NCI-H82 treated with DMSO at 0.1 percent for 48 hours (cell line): ENCODE data around the gene ELOVL2.
A peak's percentile ranks its signal among the peaks of the same experiment; 100 is the strongest.
"Not testable (repeated sequence)": the region's sequence is repeated elsewhere in the genome, so short reads cannot be mapped to it uniquely, and the experiment has no call there.

Experiments
- DNase-seq: peaks from one replicate; lab custom pipeline; 2025; ENCODE audit not compliant: unreplicated experiment; lab: John Stamatoyannopoulos, UW

ELOVL2 gene

DNA sequence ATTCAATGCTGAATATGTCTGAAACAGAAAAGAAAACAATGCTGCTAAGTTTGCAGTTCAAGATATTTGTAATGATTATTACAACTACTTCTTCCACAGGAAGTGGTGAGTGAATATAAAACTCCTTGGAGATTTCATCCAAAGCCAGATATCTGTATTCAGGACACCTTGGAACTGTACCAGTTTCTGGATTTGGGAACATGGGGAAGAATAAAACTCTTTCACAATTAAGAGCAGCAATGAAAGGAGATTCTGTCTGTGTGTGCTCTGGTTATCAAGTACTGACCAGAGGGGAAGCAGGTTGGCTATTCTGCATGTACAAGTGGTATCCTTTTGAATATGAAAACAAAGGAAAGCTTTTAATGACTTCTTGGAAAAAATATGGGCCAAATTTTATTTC is 21.1 kb downstream of the ELOVL2 start:
- DNase-seq: no peak

DNA sequence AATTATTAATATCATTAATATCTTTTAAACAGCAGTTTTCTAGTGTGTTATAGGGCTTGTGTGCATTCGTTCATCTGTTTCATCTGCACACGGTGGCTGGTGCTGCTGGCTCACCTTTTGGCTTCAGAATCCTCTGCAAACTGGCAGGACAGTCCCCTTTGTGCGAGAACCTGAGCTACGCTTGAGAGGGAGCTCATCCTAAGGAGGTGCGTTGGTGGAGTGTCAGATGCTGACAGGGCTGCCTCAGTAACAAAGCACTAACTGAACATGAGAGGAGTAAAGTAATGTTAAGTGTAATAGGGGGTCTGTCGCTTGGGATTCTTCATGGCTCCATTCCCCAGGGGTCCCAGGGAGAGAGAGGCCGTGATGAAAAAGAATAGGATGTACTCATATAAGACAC is 22.4 kb downstream of the ELOVL2 start:
- no peak for DNase-seq

DNA sequence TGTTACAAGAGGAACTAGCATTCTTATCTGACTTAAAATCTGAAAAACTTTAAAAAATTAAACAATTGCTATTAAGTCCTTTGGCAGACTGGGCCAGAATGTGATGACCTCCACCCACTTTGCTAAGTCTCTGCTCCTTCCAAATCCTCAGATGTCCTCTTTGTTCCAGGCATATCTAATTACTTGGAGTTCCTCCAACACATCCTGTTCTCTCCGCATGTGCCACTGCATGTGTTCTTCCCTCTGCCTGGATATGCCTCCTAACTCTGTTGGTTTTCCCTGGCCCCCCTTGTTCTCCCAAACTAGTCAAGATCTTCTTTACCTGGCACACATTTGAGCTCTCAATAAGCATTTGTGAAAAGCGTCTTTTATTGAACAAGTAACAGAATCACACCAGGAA is 23.1 kb downstream of the ELOVL2 start:
- no peak for DNase-seq

DNA sequence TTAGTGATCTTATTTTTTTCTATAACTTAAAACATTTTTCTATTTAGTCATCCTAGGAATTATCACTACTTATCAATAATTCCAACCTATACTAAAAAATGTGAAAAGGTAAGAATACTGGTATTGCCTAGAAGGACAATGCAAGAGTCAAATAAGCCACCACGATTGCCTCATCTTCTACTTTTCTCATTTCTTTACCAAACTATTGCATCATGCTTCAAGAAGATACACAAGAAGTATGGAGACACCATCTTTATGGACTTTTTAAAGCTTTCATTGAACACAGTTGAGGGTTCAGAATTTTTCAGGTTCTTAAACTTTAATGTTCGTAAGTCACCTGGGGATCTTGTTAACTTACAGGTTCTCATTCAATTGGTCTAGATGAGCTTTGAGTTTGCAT is 25.9 kb downstream of the ELOVL2 start:
- DNase-seq: no peak

DNA sequence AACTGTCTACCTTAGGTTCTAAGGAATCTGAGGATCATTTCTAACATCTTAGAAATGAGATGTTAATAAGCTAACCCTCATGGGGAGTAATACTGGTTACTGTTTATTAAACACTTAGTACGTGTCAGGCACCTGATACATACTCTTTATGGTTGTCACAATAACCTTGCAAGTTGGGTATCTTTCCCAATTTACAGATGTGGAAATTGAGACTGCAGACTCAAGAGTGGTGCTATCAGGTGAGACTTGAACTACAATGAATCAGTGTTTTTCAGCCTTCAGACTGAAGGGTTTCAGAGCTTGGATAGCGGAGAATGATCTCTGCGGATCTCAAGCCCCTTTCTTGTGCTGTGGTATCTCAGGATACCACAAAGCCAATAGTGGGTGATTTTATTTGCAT is 27.0 kb downstream of the ELOVL2 start:
- DNase-seq: no peak

DNA sequence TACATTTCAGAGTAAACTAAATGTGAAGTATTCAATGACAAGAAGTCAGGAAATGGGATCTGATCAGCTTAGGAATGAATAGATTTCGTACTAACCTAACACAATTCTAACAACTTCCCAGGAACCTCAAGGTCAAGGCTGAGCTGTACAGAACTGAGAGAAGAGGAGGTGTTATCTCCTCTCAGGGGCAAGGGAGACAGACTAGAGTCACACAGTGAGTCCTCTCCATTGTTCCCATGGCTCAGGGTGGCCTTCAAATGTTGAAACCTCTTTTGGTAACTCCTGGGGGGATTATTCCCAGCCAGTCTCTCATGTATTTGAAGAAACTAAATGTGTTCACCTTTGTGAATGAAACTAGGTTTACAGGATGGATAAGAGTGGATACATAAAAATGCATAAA is 27.7 kb downstream of the ELOVL2 start:
- DNase-seq: no peak

DNA sequence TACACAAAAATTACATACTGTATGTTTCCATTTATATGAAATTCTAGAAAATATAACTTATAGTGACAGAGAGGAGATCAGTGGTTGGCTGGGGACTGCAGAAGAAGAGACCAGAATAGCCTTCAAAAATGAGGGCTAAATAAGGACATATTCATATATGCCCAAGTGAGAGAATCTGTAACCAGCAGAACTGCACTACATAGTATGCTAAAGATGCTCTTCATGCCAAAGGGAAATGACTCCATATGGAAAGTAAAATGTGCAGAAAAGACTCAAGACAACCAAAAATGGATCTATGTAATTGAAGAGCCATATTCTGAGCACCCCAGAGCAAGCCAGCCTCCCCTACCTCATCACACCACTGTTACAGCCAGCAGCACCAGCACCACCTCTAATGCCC is 29.0 kb downstream of the ELOVL2 start:
- no peak for DNase-seq

DNA sequence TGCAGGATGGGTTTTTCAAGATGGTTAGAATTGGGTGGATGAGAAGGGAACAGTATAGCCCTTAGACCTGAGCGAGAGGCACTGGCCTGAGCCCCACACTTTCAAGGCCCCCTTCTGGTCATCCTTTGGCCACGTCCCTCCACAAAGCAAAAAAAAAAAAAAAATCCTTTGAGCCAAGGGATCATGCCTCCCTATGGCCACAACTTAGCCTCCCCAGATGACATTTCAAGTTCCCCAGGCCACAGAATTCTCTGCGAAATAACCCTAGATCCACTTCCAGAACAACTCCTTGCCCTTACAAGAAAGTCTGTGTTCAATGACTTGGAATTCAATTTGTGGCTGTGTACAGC is 30.4 kb downstream of the ELOVL2 start:
- DNase-seq: no peak

DNA sequence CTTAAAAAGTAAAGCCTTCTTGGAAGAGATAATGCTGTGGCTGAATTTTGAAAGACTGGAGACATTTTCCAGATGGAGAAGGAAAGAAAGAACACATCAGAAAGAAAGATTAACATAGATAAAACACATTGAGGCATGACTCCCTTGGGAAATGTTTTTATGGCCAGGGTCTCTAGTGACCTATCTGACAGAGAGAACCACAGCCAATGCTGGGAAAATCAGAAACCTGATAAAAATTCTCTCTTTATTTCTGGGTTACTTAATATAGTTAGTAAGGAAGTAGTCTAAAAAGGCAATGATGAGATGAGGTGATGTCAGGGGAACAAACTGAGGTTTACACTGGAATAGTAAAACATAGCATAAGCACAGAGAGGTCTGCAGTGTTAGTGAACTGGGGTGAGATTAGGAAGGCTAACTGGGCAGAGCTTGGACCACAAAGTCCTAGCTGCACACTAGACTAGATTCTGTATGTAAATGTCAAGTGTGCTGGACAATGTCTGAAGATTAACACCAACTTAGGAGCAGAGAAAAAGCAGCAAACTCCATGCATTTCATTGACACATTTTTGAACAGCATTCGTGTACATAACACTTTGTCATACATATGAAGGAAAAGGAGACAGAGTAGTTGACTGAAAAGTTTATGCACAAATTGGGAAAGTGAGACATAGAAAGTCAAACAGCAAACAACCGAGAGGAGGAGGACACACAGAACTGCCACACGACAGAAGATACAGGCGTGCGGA is 31.0 kb downstream of the ELOVL2 start:
- no peak for DNase-seq

DNA sequence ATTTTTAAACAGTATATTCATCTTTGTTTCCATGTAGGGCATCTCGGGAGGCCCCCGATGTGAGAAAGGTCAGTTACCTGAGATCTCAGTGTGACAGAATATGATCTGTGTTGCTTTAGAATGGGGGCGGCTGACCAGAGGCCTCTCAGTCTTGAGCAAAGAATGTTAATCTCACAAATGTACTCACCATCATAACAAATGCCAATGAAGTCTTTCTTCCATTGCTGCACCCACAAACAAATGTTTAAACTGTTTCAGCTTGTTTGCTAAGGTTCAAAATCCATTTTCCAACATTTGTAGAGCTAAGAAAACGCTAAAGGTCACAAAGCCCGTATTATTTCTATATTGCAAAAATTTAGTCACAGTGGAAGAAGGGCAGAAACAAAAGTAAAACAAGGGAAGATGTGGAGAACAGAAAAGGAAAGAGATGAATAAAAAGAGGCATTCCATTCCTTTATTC is 31.8 kb downstream of the ELOVL2 start:
- DNase-seq: no peak

DNA sequence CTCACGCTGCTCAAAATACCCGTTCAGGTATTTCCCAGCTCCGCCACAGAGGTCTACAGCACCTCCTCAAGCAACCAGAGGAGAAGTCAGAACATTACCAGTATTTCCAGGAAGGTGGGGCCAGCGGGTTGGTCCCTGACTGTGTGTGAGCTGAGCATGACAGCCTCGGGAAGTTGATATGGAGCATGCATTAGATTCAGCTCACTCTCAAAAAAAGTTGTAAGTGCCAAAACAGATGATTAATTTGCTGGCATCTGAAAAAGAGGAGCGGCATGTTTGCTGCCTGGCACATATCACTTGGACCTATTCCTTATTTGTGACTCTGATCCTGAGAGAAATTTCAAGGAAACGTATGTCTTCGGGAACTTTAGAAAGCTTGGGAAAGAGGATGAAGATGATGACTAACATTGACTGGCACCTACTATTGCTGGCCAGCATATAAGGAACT is 32.3 kb downstream of the ELOVL2 start:
- no peak for DNase-seq

DNA sequence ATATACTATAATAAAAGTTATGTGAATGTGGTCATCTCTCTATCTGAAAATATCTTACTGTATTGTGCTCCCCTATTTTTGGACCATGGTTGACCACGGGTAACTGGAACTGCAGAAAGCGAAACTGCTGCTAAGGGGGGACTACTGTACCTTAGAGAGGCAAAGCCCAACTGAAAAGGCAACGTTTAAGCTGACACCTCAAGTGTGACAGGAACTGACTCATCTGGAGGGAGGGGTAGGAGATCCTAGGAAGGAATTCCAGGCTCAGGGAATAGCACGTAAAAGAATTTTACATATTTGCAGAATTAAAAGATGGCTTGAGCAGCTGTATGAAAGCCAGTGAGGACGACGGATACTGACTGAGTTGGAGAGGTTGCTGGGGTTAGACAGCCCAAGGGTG is 34.8 kb downstream of the ELOVL2 start:
- no peak for DNase-seq

DNA sequence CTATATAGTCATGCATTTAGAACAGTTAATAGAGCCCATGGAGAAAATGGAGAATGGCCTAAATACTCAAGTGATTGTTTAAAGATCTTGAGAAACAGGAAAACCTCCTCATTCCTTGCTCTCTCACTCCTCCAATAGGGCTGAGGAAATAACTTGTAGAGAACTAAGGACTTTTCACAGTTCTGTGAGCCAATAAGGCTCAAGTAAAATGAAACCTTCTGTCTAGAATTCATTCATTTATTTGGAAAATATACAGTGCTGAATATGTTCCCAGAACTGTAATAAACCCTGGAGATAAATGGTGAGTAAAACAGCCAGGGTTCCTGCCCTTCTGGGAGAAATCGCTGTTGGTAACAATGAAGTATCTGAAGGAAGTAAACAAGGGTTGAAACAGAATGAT is 35.3 kb downstream of the ELOVL2 start:
- DNase-seq: no peak

DNA sequence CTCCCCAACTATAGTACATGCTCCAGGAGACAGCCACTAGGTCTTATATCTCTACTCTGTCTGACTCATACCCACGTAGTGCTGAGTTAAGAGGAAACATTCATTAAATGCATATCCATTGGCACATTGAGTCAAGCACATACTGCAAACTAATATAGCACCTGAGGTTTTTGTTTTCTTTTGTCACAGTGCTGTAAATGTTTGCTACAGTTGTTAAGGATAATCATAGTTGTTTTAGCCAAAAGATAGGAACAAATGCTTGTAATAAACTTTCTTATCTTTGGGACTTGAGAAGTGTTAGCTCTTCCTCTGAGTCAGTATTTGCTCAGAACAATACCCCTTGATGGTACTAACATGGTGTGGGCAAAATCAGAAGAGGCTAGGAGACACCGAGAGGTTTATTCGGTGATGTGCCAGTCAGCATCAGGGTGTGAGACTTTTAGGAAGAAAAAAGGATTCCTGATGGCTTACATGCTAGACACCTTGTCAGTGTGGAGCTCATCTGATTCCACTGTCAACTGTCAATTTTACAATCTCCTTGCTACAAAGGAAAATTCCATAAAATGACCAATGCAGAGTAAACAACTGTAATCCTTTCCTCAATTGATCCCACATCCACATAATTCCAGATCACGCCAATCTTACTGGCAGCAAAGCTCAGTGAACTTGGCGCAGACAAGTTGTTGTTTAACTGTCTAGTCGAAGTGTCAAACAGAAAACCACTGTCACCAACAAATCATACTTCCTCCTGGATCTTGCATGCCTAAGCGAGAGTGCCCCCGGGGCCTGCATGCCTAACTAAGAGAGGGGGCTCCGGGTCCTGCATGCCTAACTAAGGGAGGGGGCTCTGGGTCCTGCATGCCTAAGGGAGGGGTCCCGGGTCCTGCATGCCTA is 36.1 kb downstream of the ELOVL2 start:
- no peak for DNase-seq

DNA sequence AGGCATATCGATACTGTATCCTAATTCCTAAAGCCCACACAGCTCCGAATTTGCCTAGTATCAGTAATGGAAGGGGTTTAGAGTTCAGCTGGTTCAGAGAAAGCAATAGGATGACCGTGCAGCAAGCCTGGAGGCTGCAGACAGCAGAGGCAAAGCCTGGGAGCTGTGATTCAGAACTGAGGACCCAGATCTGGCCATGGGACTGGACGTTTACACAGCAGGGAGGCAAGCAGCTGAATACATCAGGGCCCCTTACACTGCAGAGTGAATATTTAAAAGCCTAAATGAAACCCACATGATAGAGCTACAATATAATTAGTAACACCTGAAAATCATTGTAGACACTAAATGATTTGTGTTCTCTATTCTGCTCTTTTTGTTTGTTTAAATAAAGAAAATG is 38.0 kb downstream of the ELOVL2 start:
- DNase-seq: no peak

DNA sequence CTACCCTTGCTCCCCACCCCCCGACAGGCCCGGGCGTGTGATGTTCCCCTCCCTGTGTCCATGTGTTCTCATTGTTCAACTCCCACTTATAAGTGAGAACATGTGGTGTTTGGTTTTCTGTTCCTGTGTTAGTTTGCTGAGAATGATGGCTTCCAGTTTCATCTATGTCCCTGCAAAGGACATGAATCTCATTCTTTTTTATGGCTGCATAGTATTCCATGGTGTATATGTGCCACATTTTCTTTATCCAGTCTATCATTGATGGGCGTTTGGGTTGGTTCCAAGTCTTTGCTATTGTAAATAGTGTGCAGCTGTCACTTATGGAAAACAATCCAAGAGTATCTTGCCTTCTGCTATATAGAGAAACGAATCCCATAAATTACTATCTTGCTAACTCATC is 40.8 kb downstream of the ELOVL2 start:
- DNase-seq: not testable (repeated sequence)

DNA sequence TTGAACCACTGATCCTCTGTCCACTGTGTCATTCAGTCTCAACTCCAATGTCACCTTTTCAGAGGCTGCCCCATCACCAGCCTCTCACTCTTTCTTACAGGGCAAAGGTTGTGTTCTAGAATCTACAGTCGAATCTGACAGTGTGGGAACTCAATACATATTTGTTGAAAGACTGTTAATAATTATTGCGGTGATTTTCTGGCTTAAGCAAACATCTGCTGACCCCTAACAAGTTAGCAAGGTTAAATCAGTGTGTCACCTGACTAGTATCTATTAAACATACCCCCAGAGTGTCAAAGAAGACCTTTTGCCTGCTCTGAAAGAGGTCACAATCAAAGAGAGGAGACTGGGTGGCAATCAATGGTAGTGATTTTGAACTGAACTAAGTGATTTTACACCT is 41.9 kb downstream of the ELOVL2 start:
- no peak for DNase-seq

DNA sequence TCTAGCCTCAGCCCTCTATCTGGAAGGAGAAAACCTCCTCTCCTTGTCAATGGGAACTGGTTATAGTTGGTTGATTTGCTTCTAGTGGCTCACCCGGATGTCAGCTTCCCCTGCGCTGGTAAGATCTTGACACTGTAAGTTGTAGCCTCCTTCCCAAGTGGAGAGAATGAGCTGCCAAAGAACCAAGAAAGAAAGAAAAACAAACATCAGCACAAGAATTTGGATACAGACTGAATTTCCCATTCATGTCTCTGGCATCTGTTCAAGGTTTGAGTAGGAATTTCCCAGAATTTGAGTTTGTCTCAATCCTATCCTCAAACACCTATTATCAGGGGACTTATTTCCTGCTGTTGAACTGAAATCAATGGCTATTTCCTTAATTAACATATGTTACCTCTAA is 44.1 kb downstream of the ELOVL2 start:
- no peak for DNase-seq

DNA sequence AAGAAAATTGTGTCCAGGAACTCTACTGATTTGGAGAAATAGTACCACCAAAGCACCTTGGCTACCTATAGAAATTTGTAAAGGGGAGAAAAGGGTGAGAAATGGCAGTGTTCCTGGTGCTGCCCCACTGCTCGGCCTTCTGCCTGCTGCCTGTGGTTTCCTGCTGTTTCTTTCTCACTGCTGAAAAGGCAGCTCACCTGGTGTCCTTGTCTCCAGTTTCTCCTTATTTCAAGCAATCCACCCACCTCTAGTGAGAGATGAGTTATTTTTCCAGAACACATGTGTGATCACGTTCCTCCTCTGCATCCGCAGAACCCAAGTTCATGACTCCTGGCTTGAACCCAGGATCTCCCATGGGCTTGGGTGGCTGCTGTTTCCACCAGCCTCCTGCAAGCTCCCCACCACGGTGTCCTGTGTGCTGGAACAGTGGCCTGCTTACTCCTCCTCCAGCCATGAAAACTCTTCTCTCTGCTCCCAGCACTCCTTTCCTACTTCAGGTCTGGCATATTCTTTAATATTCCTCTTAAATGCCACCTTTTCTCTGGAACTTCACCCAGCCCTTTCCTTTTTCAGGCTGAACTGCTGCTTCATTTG is 48.9 kb downstream of the ELOVL2 start:
- DNase-seq: no peak

DNA sequence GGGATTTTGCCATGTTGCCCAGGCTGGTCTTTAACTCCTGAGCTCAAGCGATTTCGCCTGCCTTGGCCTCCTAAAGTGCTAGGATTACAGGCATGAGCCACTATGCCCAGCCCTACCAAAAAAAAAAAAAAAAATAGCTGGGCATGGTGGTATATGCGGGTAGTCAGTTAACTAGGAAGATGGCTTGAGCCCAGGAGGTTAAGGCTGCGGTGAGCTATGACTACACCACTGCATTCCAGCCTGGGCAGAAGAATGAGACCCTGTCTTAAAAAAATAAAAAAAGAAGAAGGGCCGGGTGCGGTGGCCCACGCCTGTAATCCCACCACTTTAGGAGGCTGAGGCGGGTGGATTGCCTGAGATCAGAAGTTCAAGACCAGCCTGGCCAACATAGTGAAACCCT is 50.2 kb downstream of the ELOVL2 start:
- DNase-seq: no peak

DNA sequence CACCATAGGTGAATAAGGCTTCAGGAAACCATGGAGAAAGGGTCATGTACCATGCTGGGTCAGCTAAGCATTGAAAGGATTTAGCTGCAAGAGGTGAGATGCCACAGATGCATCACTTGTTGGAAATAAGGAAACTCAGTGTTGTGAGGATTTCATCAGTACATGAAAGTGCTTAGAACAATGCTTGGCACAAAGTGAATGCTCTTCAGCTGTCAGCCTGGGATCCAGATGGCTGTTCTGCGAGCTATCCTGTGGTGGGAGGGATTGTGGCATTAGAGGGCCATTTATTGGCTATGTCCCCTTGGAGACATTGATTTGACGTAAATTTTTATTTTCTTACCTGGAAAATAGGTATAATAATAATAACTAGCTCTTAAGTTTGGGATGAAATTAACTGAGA is 53.0 kb downstream of the ELOVL2 start:
- DNase-seq: peak; percentile 31

DNA sequence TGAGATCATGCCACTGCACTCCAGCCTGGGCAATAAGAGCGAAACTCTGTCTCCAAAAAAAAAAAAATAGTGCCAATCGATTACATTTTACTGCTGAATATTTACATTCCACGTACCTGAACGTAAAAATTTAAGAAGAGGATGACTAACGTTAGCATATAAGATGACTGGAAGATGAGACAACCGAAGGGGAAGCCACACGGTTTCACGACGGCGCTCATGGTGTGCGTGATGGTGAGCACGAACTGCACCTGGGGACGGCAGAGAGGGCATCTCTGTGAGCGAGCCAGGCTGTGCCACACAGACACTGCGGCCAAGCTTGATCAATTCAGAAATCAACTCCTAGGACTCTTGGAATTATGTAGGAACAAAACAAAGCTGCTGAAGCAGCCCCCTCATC is 54.5 kb downstream of the ELOVL2 start:
- DNase-seq: no peak
